HG02840 (cell line): ENCODE measurements around the gene CCDC60.

Source experiments
- ATAC-seq: cut with Tn5 transposase; IDR thresholded peaks from one replicate; pipeline ENCODE4 v1.9.1; 2021; ENCODE audit warnings: mild to moderate bottlenecking, moderate library complexity, moderate number of reproducible peaks; ENCODE audit not compliant: unreplicated experiment, low FRiP score

Gene CCDC60

DNA sequence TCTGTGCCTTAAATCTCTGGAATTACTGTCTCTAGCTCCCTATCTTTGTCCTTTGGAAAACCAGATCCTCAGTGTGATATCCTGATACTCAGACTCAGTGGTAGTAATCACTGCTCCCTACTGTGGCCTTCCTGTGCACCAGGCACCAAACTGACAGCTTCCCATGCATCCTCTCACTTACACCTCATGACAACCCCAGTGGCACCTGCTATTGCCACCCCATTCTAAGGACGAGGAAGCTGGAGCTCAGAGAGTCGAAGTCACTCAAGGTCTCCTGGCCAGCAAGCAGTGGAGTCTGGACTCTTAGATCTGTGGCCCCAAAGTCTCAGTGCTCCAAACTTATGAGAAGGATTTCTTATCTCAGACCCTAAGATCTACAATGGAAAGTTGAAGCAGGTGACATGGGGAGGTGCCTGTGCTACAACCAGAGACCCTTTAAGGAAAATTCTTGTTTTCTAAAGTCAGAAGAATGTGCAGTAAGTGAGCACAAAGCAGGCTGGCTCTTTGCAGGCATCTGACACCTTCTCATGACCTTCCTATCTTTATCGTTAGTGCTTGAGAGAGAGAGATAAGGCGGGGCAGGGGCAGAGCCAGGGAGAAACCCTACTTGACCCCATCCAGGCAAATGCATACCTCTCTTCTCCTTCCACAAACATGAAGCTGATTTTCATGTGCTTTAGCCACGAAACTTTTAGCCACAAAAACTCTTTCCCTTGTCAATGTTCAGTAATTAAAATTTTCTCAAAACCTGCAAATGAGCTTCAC, 47.1 kb downstream of the CCDC60 start:
- ATAC-seq, result no peak

DNA sequence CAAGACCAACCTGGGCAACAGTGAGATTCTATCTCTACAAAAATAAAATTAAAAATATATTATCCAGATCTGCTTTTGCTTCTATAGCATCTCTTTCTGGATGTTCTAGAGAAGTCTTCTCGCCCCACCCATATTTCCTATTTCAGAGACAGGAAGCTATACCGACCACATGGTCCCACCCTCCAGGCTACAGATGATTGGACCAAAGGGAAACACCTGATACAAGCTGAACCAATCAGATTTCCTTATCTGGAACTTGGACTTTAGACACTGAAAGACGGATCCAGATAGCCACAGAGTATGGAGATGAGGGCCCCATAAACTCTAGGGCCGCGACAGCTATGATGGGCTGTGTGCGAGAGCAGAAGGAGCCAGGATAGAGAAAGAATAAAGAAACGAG, 48.7 kb downstream of the CCDC60 start:
- ATAC-seq, result no peak

DNA sequence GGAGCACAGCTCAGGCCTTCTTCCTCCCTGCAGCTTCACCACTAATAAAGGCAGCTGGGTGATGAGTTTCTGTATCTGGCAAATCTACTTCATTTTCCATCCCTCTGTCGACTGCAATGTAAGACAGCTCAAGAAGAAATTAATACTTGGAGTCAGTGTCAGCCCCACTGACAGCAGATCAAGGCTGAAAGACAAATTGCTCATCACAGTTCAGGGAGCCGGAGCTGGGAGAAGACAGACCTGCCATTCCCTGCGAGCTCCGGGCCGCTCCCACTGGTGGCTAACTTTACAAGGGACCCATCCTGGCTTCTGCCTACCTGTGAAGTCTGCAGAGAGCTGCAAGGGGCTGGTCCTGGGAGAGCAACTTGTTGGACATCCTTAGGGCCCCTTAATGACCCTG, 49.8 kb downstream of the CCDC60 start:
- no peak for ATAC-seq

DNA sequence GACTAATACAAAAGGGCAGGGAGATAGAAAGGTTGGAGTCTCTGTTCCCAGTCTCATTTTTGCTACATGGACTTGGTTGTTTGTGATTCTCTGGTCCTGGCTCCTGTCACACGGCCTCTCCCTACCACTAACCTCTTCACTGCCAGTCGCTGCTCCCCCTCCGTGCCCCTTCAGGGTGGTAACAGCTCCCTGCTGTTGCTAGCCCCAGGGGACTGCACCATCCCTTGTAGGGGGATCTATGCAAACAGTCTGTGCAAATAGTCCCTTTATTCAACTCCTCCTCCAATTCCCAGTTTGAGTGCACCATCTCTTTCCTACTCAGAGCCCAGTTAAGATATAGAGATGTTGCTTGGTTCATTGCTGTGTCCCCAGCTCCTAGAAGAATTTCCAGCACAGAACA, 51.1 kb downstream of the CCDC60 start:
- ATAC-seq, result no peak

DNA sequence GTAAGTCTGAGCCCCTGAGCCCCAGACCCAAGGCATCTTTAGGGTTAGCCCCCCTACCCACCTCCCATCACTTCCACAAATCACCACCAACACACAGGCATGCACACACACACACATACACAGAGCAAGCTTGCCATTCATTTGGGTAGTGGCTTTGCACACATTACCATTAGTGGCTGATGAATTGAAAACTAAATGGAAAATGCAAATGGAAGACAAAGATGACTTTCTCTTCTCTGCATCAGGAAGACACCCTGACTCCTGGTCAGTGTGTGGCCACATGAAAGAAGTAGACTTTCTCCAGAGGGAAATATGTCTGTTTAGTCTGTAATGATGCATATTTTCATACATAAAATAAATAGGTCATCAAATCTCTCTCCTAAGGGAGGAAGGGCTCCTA, 55.2 kb downstream of the CCDC60 start:
- no peak for ATAC-seq

DNA sequence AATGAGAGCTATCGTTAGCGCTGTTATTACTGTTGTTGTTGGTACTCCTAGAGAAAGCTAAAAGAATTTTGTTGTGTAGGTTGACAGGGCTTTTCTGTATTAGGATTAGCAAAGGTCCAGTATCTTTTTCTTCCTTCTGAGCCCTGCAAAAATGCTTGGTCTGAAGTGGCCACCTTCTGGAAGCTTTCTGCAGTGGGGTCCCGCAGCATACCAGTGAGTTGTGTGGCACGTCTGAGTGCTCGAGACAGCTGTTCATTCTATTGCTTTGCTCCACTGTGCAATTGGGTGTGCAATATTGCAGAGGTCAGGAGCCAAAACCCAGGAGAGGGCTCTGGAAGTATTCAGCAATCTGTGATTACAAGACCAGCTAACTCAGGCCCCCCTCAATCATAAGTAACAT, 57.1 kb downstream of the CCDC60 start:
- ATAC-seq, result no peak

DNA sequence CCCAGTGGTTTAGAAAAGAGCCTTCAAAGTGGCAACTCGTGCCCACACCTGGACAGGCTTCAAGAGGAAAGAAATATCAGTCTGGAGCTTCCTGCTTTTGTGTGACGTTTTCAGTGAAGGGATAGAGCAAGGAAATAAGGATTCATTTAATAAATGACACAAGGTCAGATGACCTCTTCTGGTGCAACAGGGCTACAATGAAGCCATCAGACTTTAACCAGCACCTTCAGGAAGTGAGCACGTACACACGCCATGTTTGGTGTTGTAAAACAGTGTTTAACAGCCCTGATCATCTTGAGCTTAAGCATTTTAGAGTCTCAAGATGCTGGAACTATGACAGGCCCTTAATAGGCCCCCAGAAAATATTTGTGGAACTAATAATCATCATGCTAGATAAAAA, 59.1 kb downstream of the CCDC60 start:
- no peak for ATAC-seq

DNA sequence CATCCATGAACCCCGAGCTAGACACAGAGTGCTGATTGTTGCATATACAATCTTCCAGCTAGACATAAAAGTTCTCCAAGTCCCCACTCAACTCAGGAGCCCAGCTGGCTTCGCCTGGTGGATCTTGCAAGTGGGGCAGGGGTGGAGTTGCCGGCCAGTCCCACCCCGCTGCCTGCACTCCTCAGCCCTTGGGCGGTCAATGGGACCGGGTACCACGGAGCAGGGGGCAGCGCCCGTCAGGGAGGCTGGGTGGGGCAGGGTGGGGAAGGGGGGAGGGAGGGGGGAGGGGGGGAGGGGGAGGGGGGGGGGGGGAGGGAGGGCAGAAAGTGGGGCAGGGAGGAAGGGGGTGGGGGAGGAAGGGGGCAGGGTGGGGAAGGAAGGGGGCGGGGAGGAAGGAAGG, 63.0 kb downstream of the CCDC60 start:
- ATAC-seq, result no peak

DNA sequence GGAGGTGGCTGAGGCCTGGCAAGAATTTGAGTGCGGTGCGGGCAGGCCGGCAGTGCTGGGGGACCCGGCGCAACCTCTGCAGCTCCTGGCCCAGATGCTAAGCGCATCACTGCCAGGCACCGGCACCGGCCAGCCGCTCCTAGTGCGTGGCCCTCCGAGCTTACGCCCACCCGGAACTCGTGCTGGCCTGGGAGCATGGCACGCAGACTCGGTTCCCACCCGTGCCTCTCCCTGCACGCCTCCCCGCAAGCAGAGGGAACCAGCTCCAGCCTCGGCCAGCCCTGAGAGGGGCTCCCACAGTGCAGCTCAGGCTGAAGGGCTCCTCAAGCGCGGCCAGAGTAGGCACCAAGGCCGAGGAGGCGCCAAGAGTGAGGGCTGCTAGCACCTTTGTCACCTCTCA, 63.7 kb downstream of the CCDC60 start:
- no peak for ATAC-seq

DNA sequence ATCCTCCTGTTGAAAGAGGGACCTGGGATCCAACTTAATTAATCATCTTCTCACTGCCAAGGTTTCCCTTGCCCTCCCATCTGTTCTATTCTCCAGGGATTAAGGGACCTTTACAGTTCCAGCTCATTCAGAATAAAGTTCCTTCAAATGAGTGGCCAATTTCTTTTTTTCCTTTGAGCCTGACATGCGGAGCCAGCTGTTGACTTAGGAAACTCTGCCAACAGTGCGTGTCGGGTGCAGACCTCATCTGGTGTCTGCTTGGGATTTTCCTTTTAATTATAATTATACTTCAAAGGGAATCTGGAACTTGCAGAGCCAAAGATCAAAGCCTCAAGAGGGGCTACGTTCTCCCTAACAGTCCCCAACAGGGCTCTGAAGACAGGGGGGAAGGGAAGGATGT, 64.8 kb downstream of the CCDC60 start:
- ATAC-seq, result no peak

DNA sequence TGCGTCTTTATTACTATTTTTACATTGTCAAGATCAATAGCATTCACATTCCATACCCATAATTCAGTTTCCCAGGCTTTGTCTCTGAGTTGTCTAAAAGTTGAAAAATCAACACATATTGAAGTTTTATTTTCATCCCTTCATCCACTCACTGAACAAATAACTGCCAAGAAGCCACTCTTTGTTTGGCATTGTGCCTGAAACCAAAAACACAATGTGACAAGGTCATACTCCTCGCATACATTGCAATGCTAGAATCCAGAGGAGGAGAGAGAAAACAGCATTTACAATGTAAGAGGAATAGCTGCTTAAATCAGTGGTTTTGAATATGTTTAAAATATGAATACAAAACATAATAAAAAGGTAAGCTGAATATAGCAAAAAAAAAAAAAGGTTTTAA, 71.8 kb downstream of the CCDC60 start:
- ATAC-seq, result no peak

DNA sequence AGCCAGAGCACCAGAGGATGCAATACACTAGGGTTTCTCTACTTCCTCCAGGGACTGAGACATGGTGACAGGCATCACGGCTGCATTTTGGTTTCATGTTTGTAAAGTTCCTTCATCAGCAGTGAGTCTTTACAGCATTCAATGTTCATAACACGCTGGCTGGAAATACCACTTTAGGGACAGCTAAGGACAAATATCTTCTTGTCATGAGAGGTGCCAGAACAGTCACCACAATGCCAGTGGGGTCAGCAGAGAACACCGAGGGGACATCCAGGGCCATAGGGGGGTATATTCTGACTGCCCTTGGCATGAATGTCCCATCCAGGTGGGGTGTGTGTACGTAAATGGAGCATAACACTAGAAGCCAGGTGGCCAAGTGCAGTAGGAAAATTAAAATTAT, 72.3 kb downstream of the CCDC60 start:
- ATAC-seq, result no peak

DNA sequence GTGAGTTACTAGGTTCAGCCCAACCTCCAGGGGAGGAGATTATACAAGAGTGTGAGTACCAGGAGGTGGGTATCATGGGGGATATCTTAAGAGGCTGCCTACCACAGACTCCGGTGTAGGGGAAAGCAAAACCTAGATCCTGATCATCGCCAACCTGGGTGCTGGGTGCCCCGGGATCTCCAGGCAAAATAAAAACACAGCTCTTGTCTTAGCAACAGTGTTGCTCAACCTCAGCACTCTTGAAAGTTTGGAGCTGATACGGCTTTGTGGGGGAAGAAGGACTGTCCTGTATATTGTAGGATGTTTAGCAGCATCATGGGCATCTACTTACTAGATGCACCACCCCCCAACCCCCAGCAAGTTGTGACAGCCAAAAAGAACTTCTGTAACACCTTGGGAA, 74.5 kb downstream of the CCDC60 start:
- ATAC-seq, result no peak

DNA sequence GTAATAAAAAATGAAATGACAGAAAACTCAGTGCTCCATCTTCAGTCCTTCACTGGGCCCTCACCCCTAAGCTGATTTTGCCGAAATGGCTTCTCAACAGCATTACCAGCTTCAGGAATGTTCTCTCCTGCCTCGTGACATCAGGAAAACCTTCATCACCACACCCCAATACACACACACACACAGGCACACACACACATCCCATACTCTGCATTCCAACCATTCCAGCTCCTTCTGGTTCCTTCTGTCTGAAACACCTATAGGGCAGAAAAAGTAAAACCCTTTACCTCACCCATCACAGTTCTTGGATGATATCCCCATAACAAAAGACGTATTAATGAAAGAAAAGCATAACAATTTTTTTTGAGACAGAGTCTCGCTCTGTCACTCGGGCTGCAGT, 75.9 kb downstream of the CCDC60 start:
- ATAC-seq, result no peak

DNA sequence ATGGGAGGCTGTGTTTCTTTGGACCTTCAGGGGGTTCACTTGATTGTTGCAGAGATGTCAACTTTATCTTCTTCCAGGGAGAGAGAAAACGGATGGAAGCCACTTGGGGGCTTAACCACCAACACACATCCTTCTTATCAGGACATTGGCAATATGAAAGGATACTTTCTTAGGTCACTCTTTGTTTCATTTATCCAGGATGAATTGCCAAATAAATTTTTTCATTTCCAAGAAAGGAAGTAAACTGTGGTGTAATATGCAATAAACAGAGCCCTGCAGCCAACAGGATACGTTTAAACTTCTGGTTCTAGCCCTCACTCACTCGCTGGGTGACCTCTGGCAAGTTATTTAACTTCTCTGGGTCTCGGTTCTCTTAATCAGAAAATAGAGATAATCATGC, 77.8 kb downstream of the CCDC60 start:
- no peak for ATAC-seq

DNA sequence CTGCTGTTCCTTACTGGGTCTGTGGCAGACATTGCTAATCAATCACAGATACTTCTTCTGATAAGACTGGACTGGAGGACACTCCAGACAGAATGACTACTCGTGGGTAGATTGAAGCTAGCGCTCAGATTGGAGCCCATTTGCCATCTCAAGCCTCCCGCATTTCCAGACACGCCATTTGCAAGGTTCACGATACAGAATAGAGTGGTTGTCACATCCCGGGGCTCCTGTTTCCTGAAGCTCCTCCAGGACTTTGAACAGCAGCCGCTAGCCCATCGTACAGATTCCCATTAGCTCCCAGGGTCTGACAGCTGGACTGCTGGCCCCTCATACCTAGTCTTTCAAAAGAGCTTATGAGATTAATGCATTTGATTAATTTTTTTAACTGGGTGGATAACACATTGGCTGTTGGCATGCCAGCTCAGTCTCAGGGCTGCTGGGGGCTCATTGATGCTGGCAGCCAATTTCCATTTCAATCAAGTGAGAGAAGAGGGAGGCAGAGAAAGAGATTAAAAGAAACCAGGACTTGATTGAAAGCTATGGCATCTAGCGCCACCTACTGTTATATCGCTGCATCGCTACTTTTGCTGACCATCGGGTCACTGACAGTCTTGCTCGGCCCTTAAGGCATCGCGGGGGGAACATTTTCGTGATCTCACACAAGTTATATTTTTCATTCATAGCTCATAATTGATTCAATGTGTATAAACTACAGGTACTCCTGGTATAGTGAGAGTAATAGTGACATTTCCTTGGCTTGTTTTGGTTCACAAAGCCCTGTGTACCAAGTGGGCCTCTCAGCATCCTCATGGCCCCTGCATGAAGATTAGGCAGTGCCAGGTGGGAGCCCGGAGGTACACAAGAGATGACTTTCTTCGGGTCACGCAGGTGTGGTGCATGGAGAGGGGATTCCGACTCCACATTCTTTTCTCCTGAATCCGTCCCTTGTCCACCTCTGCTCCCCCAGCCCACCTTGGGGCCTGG, 78.6 kb downstream of the CCDC60 start:
- no peak for ATAC-seq

DNA sequence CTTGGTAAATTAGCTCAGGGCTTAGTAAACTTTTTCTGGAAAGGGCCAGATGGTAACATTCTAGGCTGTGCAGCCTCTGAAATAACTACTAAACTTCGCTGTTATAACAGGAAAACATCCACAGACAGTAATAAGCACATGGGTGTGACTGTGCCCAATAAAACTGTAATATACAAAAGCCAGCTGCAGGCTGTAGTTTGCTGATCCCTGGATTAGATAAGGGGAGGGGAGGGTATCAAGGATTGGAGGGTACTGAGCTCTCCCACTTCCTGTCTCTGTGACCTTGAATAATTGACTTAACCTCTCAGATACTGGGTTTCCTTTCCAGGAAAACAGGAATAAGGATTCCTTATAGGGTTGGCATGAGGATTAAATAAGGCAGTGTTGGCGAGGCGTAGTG, 81.2 kb downstream of the CCDC60 start:
- no peak for ATAC-seq

DNA sequence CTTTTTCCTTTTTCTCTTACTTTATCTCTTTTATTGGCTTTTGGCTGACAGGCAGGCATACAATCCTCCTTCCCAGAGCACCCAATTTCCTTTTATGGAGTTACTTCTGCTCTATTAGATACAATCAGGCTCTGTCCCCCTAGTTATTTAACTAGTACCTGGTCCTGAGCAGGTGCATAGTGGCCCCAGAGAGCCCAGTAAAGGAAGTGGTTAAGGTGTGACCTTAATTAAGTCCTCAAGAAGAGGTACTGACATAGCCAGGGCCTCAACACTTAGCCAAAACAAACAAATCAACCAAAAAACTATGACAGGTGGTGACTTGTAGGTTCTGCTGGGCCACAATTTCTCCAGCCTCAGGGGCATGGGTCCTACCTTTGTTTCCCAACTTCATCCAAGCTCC, 82.9 kb downstream of the CCDC60 start:
- ATAC-seq, result no peak

DNA sequence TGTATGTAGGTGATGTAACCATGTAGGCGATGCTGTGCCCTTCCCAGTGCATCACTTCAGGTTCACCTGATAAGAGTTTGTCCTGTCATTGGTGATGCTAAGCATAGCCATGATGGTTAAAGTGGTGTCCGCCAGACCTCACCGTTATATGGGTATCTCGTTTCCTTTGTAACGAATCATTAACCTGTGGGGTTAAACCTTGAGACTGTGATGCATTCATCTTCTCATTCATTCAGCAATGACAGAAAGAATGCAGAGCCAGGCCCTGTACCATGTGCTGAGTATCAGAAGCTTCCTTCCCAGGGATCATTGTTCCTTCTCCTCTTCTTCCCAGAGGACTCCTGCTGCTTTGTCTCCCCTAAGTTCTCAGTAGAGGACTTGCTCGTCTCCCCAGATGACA, 84.9 kb downstream of the CCDC60 start:
- ATAC-seq, result no peak

DNA sequence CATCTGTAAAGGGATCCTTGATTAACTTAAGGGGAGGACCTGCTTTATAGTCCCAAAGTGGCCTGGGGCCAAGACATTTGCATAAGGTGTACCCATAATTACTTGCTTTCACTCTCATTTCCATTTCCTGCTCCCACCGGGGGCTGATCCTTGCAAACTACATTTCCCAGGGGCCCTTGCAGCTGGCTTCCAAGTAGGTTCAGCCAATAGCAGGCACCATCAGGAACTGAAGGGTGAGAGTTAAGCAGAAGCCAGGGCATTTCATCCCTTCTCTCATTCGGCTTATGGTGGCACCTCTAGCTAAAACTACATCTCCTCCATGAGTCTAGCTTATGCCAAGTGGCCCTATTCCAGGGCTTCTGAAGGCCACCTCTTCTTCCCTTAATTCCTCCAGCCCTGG, 88.8 kb downstream of the CCDC60 start:
- no peak for ATAC-seq

DNA sequence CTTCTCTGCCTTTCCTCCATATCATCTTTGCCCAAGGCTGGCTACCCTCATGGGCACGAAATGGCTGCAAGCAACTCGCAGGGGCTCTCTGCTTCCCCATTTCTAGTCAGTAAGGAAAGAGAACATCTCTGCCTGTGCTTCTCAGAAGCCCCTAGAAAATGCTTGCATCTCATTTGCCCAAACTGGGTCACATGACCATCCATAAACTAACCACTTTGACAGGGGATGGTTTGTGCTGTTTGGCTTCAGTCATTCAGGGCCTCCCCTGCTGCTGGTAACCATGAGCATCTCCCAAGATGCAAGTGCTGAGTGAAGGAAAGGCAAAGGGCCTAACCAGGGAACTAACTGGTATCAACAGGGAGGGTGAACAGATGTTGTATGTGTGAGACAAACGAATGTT, 91.1 kb downstream of the CCDC60 start:
- no peak for ATAC-seq

DNA sequence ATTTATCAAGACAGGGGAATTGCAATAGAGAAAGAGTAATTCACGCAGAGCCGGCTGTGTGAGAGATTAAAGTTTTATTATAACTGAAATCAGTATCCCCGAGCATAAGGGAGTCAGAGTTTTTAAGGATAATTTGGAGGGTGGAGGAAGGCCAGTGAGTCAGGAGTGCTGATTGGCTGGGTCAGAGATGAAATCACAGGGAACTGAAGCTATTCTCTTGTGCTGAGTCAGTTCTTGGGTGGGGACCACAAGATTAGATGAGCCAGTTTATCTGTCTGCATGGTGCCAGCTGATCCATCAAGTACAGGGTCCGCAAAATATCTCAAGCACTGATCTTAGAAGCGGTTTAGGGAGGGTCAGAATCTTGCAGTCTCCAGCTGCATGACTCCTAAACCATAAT, 96.6 kb downstream of the CCDC60 start:
- no peak for ATAC-seq
